Testis (tissue), 3 donors: ENCODE data around the gene ACOX2. TPM values are rescaled to one million over a fixed set of nuclear protein-coding genes. Genes with fewer than 3 reads are reported as not detected.

Experiments used
- DNase-seq: peaks from one replicate; pipeline ENCODE4 v3.0.0-alpha.2; 2019
- H3K27ac ChIP-seq, 2 donors: fragments of 200-600 bp; sonication (generic); one replicate each; pipeline ENCODE4 v1.5.1; 2019
- H3K27me3 ChIP-seq: fragments of 200-600 bp; sonication (generic); one replicate; pipeline ENCODE4 v1.5.1; 2019
- H3K36me3 ChIP-seq: fragments of 200-600 bp; sonication (generic); one replicate; pipeline ENCODE4 v1.5.1; 2017; ENCODE audit warnings: low read depth; ENCODE audit errors: missing control alignments
- H3K4me1 ChIP-seq: fragments of 200-600 bp; sonication (generic); one replicate; pipeline ENCODE4 v1.5.1; 2019
- H3K4me3 ChIP-seq, 2 donors: fragments of 200-600 bp; sonication (generic); one replicate each; pipeline ENCODE4 v1.5.1; 2017 to 2019
- H3K9me3 ChIP-seq: fragments of 200-600 bp; sonication (generic); one replicate; pipeline ENCODE4 v1.5.1; 2017
- CTCF ChIP-seq, 3 experiments: fragments of 450-650 bp in 2 of 3; fragments of 200-600 bp in 1 of 3; sonication (generic) in 1 of 3; IDR thresholded peaks; one replicate each; pipeline ENCODE4 v1.5.1; 2016 to 2019; ENCODE audit warnings: antibody characterized with exemption in 3 of 3, mild to moderate bottlenecking in 2 of 3, moderate library complexity in 1 of 3
- POLR2A ChIP-seq: fragments of 450-650 bp; IDR thresholded peaks from one replicate; pipeline ENCODE4 v1.6.1; 2017; ENCODE audit warnings: antibody characterized with exemption, mild to moderate bottlenecking, moderate library complexity
- WGBS, 2 donors: methylation state at CpG; one replicate each; pipeline ENCODE4 v1.1.5; 2018; 5-methylcytosine and 5-hydroxymethylcytosine counted together
- intact Hi-C: fragments of 100-400 bp; cut with DNase I; formaldehyde crosslinking; loops from one replicate; pipeline ENCODE4 v1.15.1; 2023; ENCODE audit warnings: low total_unique reads
- polyA plus RNA-seq: library from polyadenylated mRNA; stranded (reverse); fragments of 350-450 nt; fragmentation: Illumina TruSeq; extraction: RNeasy Lipid Tissue Mini Kit (QIAGEN cat#74804); gene quantifications from one replicate; pipeline ENCODE4 v1.2.3, GENCODE V29; 2014; ENCODE audit warnings: low read depth, low replicate concordance; ENCODE audit not compliant: insufficient read depth
- total RNA-seq, 2 donors: library from RNA; depleted of rRNA; stranded (reverse); fragments of >200 nt; gene quantifications; one replicate each; pipeline ENCODE4 v1.2.3, GENCODE V29; 2016

The ACOX2 gene
- total and polyA plus RNA-seq, 3 donors from 2014 or later: 27.1 to 55.9 (median 46.1) TPM

GRCh38 chr3:58471025-58471887, 65.7 kb downstream of the ACOX2 start:
- H3K36me3 ChIP-seq: no peaks in the 10 kb centered on the region
- DNase-seq: no peak
- no peak overlapping the region for H3K4me3 ChIP-seq
- intact Hi-C loops: no loop called here
- 77 to 83% methylated on average over 10 of the region's 10 CpGs for WGBS, 2 donors
- H3K9me3 ChIP-seq: no peaks in the 10 kb centered on the region
- no peak overlapping the region for H3K27ac ChIP-seq
- TF ChIP-seq POLR2A: no peak
- no peaks in the 10 kb centered on the region for H3K27me3 ChIP-seq
- H3K4me1 ChIP-seq: no peaks in the 10 kb centered on the region

- Histone ChIP-seq H3K4me3 (no peak overlapping the region), H3K36me3 (no peaks in the 10 kb centered on the region), H3K27ac (no peak overlapping the region), H3K9me3 (no peaks in the 10 kb centered on the region), H3K27me3 (no peaks in the 10 kb centered on the region), H3K4me1 (no peaks in the 10 kb centered on the region)
- DNase-seq: no peak
- WGBS, 2 donors: 92 to 94% methylated on average over 11 to 12 of the region's 12 CpGs
- intact Hi-C loops: no loop called here
- TF ChIP-seq CTCF (IDR thresholded peaks at IDR 0.05): no peak
- TF ChIP-seq POLR2A: no peak
Observed at GRCh38 chr3:58470363-58471024, 66.5 kb downstream of the ACOX2 start.

GRCh38 chr3:58469096-58469495, 67.9 kb downstream of the ACOX2 start:
- Histone ChIP-seq H3K36me3 (no peaks in the 10 kb centered on the region), H3K27ac (no peak overlapping the region), H3K27me3 (no peaks in the 10 kb centered on the region), H3K4me1 (no peaks in the 10 kb centered on the region), H3K4me3 (no peak overlapping the region), H3K9me3 (no peaks in the 10 kb centered on the region)
- 76 to 80% methylated on average over 4 of the region's 4 CpGs for WGBS, 2 donors
- TF ChIP-seq CTCF (IDR thresholded peaks at IDR 0.05) (no peak), POLR2A (no peak)
- intact Hi-C loops: no loop called here
- DNase-seq: no peak

- no peaks in the 10 kb centered on the region for H3K36me3 ChIP-seq
- H3K4me3 ChIP-seq: no peak overlapping the region
- no peak for TF ChIP-seq POLR2A
- TF ChIP-seq CTCF (IDR thresholded peaks at IDR 0.05): no peak
- 84 to 85% methylated on average over 4 of the region's 4 CpGs for WGBS, 2 donors
- no peaks in the 10 kb centered on the region for H3K9me3 ChIP-seq
- H3K4me1 ChIP-seq: peaks cover 6% of the 10 kb centered on the region
- no peak overlapping the region for H3K27ac ChIP-seq
- H3K27me3 ChIP-seq: no peaks in the 10 kb centered on the region
- DNase-seq: no peak
- intact Hi-C loops: no loop called here
Observed at GRCh38 chr3:58466899-58467563, 70.0 kb downstream of the ACOX2 start.

GRCh38 chr3:58464866-58465265, 72.1 kb downstream of the ACOX2 start:
- no peaks in the 10 kb centered on the region for H3K36me3 ChIP-seq
- no peak for TF ChIP-seq POLR2A
- TF ChIP-seq CTCF (IDR thresholded peaks at IDR 0.05): no peak
- no peak overlapping the region for H3K27ac ChIP-seq
- no peaks in the 10 kb centered on the region for H3K27me3 ChIP-seq
- H3K4me1 ChIP-seq: peaks cover 6% of the 10 kb centered on the region
- no peak for DNase-seq
- WGBS, 2 donors: 82% methylated on average over 3 of the region's 3 CpGs
- H3K4me3 ChIP-seq: no peak overlapping the region
- no peaks in the 10 kb centered on the region for H3K9me3 ChIP-seq
- intact Hi-C loops: no loop called here
